HG02884 (cell line): ENCODE results near the gene SLC9A3.

ENCODE experiments used
- ATAC-seq: cut with Tn5 transposase; IDR thresholded peaks from one replicate; pipeline ENCODE4 v1.9.1; 2021; ENCODE audit warnings: mild to moderate bottlenecking, moderate library complexity; ENCODE audit not compliant: unreplicated experiment

SLC9A3 gene

DNA sequence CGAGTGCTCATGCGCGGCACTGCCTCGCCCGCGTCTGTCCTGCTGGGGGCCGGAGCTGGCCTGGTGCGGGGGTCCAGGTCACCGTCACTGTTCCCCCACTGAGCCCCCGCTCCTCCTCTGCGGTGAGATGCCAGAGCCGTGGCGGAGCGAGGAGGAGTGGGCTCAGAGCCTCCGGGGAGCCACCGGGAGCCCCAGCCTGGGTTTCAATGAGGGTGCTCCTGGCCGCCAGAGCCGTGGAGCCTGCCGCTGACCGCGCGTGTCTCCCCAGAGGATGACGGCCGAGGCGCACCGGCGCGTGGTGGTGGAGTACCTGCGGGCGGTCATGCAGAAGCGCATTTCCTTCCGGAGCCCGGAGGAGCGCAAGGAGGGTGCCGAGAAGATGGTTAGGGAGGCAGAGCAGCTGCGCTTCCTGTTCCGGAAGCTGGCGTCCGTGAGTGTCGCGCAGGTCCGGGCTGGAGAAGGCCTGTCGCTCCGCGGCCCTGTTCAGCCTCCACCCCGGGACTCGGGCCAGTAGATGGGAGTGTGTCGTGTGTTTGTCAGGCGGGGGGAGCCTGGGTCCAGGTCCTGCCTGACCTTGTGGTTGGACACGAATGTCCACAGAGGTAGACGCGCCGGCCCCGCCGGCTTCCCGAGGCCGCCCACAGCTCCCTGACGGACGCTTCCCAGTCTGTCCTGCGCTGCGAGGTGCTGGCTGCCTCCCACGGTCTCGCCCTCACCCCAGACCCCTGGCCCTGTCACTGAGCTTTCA lies 59.2 kb downstream of the SLC9A3 start:
- no peak for ATAC-seq

DNA sequence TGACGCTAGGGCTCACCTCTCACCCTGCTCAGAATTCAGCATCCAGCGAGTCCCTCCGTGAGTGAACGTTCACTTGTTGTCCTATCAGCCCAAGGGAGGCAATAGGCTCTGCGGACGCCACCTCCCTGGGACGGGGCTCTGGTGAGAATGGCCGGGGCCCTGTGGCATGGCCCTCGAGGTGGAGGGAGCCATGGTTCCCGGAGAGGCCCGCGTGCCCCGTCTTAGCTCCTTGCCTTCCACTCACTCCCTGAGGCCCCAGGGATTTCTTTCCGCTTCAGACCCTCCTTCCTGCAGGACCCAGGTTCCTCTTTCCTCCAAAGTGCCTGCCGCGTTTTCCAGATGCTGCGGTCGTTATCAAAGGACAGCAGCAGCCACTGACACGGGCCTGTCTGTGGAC lies 59.8 kb downstream of the SLC9A3 start:
- ATAC-seq: no peak

DNA sequence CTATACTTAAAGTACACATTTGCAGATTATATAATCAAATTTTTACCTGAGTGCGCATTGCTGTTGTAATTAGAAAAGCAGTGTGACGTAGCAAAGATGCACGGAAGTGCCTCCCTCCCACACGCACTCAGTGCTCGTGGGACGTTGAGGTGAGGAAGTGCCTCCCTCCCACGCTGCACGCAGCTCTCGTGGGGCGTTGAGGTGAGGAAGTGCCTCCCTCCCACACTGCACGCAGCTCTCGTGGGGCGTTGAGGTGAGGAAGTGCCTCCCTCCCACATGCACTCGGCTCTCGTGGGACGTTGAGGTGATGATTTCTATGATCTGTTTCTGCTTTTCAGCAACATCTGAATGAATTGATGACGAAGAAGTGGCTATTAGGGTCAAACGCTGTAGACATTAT lies 60.3 kb downstream of the SLC9A3 start:
- no peak for ATAC-seq

DNA sequence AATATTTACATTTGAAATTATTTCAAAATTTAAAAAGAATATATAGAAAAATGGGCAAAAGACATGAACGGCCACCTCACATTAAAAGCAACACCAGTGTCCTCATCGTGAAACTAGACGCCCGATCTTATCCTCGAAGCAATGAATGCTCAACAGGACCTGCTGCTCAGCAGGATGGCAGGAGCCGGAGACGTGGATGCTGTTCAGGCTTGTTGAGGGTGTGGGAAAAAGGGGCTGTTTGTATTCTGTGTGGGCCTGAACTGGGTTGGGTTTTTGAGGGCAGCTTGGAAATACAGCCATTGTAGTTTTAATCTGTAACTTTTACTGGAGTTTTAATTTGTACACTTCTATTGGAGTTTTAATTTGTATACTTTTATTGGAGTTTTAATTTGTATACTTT lies 60.9 kb downstream of the SLC9A3 start:
- no peak for ATAC-seq

DNA sequence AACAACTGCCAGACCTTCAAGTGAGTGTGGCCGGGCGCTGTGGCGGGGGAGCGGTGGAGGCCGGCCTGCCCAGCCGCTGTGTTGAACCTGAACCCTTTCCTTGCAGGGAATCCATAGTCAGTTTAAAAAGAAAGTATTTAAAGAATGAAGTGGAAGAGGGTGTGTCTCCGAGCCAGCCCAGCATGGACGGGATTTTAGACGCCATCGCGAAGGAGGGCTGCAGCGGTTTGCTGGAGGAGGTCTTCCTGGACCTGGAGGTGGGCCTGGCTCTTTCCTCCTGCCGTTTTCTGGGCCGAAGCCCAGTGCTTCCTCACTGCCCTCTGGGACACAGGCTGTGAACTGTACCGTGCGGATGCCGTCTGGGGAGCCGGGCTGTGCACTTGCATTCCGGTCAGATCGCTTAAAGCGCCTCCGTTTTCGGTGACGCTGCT lies 62.2 kb downstream of the SLC9A3 start:
- no peak for ATAC-seq

DNA sequence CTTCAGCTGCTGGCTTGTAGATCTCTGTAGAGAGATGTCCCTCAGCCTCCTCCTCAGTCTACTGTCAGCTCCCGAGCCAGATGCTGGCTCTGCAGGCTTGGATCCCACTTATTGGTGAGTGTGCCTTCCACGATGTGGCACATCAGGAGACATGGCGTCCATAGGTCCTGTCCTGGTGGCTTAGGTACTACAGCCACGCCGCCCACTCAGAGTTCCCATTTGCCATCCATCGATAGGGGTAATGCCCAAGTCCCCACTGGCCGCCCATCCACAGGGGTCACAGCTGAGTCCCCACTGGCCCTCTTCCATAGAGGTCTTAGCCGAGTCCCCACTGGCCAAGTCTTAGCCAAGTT lies 64.0 kb downstream of the SLC9A3 start:
- ATAC-seq: no peak

DNA sequence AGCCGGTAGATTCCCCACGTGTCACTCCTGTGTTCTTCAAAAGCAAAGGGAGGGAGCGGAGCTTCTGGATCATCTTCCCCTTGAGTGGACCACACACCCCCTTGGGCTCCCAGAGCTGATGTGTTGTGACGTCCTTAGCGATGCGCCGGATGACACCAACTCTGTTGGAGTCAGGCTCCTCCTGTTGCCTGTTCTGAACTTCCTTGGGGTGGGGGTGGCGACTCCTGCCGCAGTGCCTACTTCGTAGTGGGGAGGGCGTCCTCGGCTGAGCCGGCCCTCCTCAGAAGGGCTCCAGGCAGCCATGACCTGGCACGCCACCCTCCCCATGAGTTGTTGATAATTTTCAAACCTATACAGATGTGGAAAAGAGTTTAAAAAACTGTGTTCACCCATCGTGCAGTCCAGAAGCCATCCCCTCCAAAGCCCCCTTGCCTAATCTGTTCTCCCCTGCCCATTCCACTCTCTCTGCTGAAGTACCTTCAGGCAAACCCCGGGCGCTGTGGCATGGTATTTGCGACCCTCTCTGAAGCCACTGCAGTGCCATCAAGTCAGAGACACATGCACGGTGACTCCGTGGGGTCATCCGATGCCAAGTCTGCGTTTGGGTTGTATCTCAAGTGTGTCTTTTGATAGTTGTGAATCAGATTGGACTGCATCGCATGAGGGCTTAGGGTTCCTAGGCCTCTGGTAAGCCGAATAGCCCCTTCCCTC lies 64.5 kb downstream of the SLC9A3 start:
- no peak for ATAC-seq

DNA sequence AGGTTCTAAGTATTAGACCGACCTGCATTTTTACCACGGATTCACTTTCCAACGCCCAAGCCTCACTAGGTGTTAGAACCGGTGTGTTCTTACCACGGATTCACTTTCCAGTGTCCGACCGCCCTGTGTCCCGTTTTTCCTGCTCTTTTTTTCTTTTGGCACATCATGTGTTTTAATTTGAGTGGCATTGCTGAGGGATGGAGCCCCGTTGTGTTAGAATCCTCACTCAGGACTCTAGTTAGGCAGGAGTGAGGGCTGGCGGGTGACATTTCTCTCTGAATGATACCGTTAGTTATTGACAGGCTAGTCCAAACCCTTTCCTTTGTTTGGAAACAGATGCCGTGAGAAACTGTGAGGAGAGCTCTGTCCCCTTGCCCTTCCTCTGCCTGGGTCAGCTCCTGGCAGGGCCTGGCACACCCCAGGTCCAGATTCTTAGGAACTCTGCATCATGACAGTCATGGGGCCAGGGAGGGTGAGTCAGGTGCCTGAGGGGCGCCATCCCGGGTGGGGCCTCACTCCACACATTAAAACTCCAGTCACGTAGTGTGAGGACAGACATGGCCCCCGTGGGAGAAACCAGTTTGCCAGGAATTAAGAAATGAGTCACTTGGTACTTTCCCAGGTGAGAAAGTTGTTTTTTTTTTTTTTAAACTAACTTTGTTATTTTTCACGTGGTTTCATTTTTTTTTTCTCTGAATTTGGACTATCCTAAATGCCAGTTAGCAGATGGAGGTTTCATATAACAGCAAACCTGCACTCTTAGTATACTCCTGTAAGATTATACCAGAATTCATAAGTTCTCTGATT lies 65.5 kb downstream of the SLC9A3 start:
- ATAC-seq: peak; percentile 75

DNA sequence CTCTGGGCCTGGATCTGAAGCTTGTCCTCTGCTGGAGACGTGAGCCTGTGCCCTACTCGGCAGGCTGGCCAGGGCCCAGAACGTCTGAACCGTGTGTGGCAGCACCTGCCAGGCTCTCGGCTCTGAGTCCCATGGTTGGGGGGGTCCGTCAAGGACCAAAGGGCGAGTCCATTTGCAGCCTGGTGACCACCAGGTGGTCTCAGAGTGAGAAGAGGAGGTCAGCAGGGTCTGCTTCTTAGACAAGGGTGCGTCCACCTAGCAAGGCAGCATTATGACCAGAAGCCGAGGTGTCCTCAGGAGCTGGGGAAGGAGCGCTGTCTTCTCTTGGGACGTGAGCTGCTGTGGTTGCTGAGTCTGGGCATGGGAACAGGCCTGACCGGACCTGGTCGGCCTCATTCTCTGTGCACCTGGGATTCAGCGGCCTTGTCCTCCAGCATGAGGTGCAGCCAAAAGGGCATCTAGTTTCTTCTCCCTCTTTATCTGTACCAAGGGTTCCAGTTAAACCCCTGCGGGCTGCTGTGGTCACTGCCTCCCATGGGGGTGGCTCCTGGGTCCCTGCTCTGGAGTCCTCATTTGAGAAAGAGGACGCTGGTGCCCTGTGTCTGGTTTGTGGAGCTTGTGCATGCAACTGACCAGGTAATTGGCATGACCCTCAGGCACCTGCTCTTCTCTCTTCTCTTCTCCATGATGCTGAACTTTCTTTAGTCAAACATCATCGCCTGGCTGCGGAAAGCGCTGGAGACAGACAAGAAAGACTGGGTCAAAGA lies 66.9 kb downstream of the SLC9A3 start:
- ATAC-seq: no peak

DNA sequence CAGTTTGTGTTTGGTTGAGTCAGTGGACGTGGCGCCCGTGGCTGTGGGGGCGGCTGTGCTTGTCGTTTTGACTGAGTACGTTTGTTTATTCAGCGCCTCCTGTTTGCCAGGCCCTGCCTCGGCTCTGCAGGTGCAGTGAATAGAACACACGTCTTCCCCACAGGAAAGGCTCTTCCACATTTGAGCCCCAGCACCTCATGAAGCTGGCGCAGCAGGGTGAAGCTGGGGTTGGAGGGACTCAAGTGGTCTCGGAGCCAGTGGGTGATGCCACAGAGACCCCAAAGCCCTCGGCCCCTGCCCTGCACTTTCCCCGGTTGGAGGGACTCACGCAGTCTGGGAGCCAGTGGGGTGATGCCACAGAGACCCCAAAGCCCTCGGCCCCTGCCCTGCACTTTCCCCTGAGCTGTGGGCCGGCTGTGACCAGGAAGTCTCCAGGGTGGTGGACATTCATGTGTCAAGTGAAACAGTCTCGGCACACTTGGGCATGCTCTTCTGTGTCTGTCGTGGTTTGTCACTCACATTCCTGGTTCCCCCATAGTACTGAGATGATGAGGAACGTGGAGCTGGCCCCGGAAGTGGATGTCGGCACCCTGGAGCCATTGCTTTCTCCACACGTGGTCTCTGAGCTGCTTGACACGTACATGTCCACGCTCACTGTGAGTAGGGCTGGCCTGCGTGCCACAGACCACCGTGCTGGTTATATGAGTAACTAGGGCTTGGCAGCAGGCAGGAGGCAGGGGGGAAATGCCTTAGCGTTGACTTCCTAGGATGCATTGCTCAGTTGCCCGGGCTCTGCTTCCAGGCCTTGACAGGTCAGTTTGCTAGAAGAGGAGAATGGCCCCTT lies 67.7 kb downstream of the SLC9A3 start:
- ATAC-seq: no peak

DNA sequence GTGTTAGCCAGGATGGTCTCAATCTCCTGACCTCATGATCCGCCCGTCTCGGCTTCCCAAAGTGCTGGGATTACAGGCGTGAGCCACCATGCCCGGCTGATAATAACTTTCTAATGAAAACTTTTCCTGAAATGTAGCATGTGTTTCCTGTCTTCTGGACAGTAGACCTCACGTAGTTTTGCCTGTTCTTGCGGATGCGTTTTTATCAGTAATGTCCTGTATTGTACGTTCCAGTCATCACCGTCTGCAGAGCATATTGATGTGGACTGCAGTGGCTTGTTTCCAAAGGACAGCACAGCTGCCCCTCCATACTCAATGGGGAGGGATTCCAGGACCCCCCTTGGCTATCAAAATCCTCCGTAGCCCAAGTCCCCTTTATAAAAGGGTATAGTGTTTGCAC lies 68.4 kb downstream of the SLC9A3 start:
- ATAC-seq: no peak

DNA sequence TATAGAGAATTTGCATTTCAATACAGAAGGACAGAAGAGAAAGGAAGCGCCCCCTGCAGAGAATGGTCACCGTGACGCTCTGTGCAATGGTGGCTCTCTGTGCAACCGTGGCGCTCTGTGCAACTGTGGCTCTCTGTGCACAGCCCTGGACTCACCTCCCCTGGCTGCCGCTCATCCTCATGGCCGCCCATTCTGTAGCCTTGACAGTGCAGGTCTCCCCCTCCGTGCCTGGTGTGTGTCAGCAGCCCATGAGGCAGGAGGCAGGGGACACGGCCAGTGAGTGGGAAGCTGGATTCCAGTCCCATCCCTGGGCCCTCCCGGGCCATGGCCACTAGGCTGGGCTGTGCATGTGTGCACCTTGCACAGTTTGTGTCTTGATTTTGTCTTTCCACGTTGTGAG lies 69.3 kb downstream of the SLC9A3 start:
- ATAC-seq: no peak

DNA sequence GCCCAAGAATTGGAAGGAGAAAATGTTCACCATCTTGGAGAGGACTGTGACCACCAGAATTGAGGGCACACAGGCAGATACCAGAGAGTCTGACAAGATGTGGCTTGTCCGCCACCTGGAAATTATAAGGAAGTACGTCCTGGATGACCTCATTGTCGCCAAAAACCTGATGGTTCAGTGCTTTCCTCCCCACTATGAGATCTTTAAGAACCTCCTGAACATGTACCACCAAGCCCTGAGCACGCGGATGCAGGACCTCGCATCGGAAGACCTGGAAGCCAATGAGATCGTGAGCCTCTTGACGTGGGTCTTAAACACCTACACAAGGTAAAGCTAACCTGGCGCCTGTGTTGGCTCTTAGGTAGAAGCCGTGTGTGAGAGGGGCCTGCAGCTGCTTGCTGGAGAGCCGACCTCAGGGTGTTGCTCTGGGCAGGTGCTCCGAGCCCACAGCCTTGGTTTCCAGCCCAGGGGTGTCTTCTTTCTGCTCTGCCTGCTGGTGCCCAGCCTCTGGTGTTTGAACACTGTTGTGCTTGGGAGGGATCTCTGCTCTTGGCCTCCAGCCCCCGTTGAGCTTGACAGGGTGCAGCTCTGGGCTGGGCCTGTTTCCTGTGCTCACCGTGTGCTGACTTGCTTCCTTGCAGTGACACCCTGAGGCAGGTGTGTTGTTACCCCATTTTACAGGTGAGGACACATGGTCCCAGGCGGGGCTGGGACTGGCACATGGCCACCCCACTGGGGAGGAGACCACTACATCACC lies 70.3 kb downstream of the SLC9A3 start:
- ATAC-seq: no peak

DNA sequence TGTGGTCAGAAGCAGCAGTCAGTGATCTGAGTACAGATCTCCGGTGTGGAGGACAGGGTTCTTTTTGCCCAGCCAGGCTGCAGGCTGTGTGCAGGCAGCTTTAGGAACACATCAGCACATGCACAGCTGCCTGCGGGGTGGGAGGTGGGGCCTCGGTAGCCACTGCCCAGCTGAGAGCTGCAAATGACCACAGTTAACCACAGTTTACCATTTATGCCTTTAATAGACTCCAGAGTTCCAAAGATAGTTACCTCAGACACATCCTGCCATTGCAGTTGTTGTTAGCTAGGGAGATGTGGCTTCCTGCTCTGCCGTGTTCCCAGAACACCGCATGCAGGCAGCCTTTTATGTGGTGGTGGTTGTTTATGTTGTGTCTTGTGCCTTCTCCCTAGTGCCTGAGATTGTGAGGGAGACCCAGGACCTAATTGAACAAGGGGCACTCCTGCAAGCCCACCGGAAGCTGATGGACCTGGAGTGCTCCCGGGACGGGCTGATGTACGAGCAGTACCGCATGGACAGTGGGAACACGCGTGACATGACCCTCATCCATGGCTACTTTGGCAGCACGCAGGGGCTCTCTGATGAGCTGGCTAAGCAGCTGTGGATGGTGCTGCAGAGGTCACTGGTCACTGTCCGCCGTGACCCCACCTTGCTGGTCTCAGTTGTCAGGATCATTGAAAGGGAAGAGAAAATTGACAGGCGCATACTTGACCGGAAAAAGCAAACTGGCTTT lies 71.1 kb downstream of the SLC9A3 start:
- ATAC-seq: no peak

DNA sequence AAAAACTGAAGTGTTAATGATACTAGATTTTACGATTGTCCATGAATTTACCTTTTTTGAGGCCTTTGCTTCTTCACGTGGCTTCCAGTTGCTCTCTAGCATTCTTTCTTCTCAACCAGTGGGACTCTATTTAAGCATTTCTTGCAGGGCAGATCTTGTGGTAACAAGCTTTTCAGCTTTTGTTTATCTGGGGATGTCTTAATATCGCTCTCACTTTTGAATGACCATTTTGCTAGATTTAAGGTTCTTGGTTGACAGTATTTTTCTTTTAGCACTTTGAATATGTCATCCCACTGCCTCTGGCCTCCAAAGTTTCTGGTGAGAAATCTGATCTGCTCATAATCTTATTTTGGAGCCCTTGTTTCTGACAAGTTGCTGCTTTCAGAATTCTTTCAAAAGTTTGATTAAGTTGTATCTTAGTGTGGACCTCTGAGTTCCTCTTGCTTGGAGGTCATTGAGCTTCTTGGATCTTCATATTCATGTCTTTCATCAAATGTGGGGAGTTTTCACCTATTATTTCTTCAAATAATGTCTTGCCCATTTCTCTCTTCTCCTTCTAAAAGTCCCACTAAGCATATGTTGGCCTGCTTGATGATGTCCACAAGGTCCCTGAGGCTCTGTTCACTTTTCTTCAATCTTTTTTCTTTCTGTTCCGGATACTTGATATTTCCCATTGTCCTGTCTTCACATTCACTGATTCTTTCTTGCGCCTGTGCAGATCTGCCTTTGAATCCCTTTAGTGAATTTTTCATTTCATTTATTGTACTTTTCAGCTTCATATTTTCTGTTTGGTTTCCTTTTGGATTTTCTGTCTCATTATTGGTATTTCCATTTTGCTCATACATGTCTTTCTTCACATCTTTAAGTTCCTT lies 72.4 kb downstream of the SLC9A3 start:
- no peak for ATAC-seq

DNA sequence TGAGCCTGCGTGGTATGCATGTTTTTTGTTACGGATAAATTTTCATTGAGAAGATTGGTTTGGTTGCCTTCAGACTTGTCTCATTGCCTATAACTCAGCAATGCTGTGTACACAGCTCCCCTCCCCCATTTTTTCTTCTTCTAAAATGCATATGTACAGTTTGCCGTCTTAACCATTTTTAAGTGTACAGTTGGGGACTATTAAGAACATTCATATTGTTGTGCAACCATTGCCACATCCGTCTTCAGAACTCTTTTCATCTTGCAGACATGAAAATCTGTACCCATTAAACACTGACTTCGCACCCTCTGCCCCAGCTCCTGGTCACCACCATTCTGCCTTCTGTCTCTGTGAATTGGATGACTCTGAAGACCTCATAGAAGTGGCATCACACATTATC lies 75.1 kb downstream of the SLC9A3 start:
- no peak for ATAC-seq

DNA sequence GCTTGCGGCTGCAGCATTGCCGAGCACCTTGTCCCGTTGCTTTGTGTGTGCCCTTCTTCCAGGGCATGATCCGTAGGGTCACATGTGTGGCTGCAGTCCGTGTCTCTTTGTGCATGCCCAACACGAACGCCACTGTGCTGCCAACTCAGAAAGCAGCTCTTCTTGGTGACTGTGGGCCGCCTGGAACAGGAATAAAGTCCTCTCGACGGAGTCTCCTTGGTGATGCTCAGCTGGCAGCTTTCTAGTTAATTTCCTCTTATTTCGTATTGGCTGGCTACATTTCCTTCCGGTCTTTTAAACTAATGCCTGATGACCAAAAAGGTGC lies 75.5 kb downstream of the SLC9A3 start:
- ATAC-seq: no peak
